ENCODE results near the gene SLC4A2. TPM values are rescaled to one million over a fixed set of nuclear protein-coding genes. Genes with fewer than 3 reads are reported as not detected.

The SLC4A2 gene
- total RNA-seq (2022; extraction: Qiagen RNA extraction), result 161 to 286 TPM (median 257 TPM) in 5 replicates

GRCh38 chr7:151059367-151060112, at the start of gene SLC4A2:
Gene SLC4A2 (plus strand): TSS chr7:151059589. CDS start chr7:151061988, 2,399 bp downstream.

GRCh38 chr7:151024435-151025056, 34.8 kb upstream of the SLC4A2 start, which contains the start of gene ATG9B:
Gene ATG9B (minus strand): TSS chr7:151024494. CDS start chr7:151024423, 71 bp downstream.

GRCh38 chr7:151028131-151028947, 31.1 kb upstream of the SLC4A2 start, which contains the start of gene ABCB8:
Gene ABCB8 (plus strand): TSS chr7:151028450. CDS start chr7:151028516, 66 bp downstream.

GRCh38 chr7:151047976-151048815, 11.2 kb upstream of the SLC4A2 start, which contains the start of gene ASIC3:
Gene ASIC3 (plus strand): TSS chr7:151048531. CDS start chr7:151048886, 355 bp downstream.

GRCh38 chr7:151057506-151057988, 1.8 kb upstream of the SLC4A2 start, which contains the start of gene CDK5:
Gene CDK5 (minus strand): TSS chr7:151057897. CDS start chr7:151057848, 49 bp downstream.

GRCh38 chr7:151080522-151081169, 21.3 kb downstream of the SLC4A2 start, which contains the start of gene FASTK:
Gene FASTK (minus strand): TSS chr7:151080809. CDS start chr7:151080766, 43 bp downstream.

GRCh38 chr7:151083071-151083823, 23.9 kb downstream of the SLC4A2 start, which contains the start of gene TMUB1:
Gene TMUB1 (minus strand): TSS chr7:151083493. CDS start chr7:151082563, 930 bp downstream.

GRCh38 chr7:151085691-151086620, 26.6 kb downstream of the SLC4A2 start, which contains the start of gene AGAP3:
Gene AGAP3 (plus strand): TSS chr7:151086475. CDS start chr7:151086742, 267 bp downstream.

Other genes starting within 250 kb of the SLC4A2 start
- gene AOC1, start 207.1 kb upstream of the SLC4A2 start, total RNA-seq (2022; extraction: Qiagen RNA extraction), result 0.08 TPM in 1 of 5 replicates, not detected in the others
- gene KCNH2, start 81.3 kb upstream of the SLC4A2 start, total RNA-seq (2022; extraction: Qiagen RNA extraction), result 3.9 to 6.3 TPM (median 5.7 TPM) in 5 replicates
- gene NOS3, start 68.6 kb upstream of the SLC4A2 start, total RNA-seq (2022; extraction: Qiagen RNA extraction), result 0.22 to 0.70 TPM (median 0.42 TPM) in 5 replicates
- gene ATG9B, start 35.1 kb upstream of the SLC4A2 start, total RNA-seq (2022; extraction: Qiagen RNA extraction), result 0.39 to 0.69 TPM (median 0.61 TPM) in 5 replicates
- gene ABCB8, start 31.1 kb upstream of the SLC4A2 start, total RNA-seq (2022; extraction: Qiagen RNA extraction), result 31.2 to 46.1 TPM (median 43.3 TPM) in 5 replicates
- gene ASIC3, start 11.1 kb upstream of the SLC4A2 start, total RNA-seq (2022; extraction: Qiagen RNA extraction), result 3.9 to 11.3 TPM (median 9.0 TPM) in 5 replicates
- gene CDK5, start 1.7 kb upstream of the SLC4A2 start, total RNA-seq (2022; extraction: Qiagen RNA extraction), result 30.7 to 35.8 TPM (median 31.2 TPM) in 5 replicates
- 46.1 to 78.7 TPM (median 71.2 TPM) in 5 replicates for gene FASTK, start 21.2 kb downstream of the SLC4A2 start, total RNA-seq (2022; extraction: Qiagen RNA extraction)
- gene TMUB1, start 23.9 kb downstream of the SLC4A2 start, total RNA-seq (2022; extraction: Qiagen RNA extraction), result 31.3 to 61.4 TPM (median 56.8 TPM) in 5 replicates
- gene AGAP3, start 26.9 kb downstream of the SLC4A2 start, total RNA-seq (2022; extraction: Qiagen RNA extraction), result 42.8 to 62.4 TPM (median 57.0 TPM) in 5 replicates
- 0.09 to 0.22 TPM (median 0.13 TPM) in 4 of 5 replicates, not detected in the other for gene GBX1, start 108.1 kb downstream of the SLC4A2 start, total RNA-seq (2022; extraction: Qiagen RNA extraction)
- not detected in 5 replicates for gene ASB10, start 127.7 kb downstream of the SLC4A2 start, total RNA-seq (2022; extraction: Qiagen RNA extraction)
- not detected in 5 replicates for gene H2BK1, start 150.9 kb downstream of the SLC4A2 start, total RNA-seq (2022; extraction: Qiagen RNA extraction)
- gene ABCF2, start 167.6 kb downstream of the SLC4A2 start, total RNA-seq (2022; extraction: Qiagen RNA extraction), result 53.6 to 63.8 TPM (median 60.7 TPM) in 5 replicates
- 31.9 to 48.5 TPM (median 41.8 TPM) in 5 replicates for gene CHPF2, start 172.9 kb downstream of the SLC4A2 start, total RNA-seq (2022; extraction: Qiagen RNA extraction)
- gene SMARCD3, start 189.1 kb downstream of the SLC4A2 start, total RNA-seq (2022; extraction: Qiagen RNA extraction), result 7.5 to 9.0 TPM (median 8.6 TPM) in 5 replicates